GM12878 (cell line): ENCODE data around the gene E2F1. TPM values are rescaled to one million over a fixed set of nuclear protein-coding genes. Genes with fewer than 3 reads are reported as not detected.

Experiments used
- ASH2L ChIP-seq: fragments of 300-600, 200-600 bp; sonication (generic); IDR thresholded peaks from 2 replicates; pipeline ENCODE4 v1.6.1; 2017; ENCODE audit warnings: low read depth, mild to moderate bottlenecking, borderline replicate concordance
- ATF7 ChIP-seq: fragments of 450-650 bp; IDR thresholded peaks from 2 replicates; pipeline ENCODE4 v1.6.1; 2016; ENCODE audit warnings: low read depth, mild to moderate bottlenecking
- BCL3 ChIP-seq: IDR thresholded peaks from 2 replicates; pipeline ENCODE4 v1.6.1; 2011; ENCODE audit warnings: borderline replicate concordance, low read depth, mild to moderate bottlenecking, moderate library complexity, low read length; ENCODE audit not compliant: insufficient read depth, poor library complexity, severe bottlenecking
- CREB1 ChIP-seq: IDR thresholded peaks from 2 replicates; pipeline ENCODE4 v1.6.1; 2012; ENCODE audit warnings: low read depth, mild to moderate bottlenecking, inconsistent platforms
- CTCF ChIP-seq, 3 experiments: IDR thresholded peaks in 2 of 3; conservative IDR thresholded peaks in 1 of 3; 2 replicates each; pipeline ENCODE4 v1.5.1; 2011; ENCODE audit warnings: low read depth in 3 of 3, low read length in 3 of 3, mild to moderate bottlenecking in 3 of 3, control low read depth in 2 of 3, moderate library complexity in 2 of 3, inconsistent platforms in 1 of 3, mixed read lengths in 1 of 3; ENCODE audit not compliant: control insufficient read depth in 2 of 3, insufficient read depth in 1 of 3; ENCODE audit errors: extremely low read depth in 1 of 3
- EED ChIP-seq: sonication (generic); IDR thresholded peaks from 2 replicates; pipeline ENCODE4 v1.6.1; 2016; ENCODE audit warnings: antibody characterized with exemption, low read depth
- GATAD2B ChIP-seq: fragments of 450-650 bp; conservative IDR thresholded peaks from 2 replicates; pipeline ENCODE4 v1.6.1; 2017; ENCODE audit warnings: low read depth, mild to moderate bottlenecking, moderate library complexity
- HDGF ChIP-seq: fragments of 450-650 bp; IDR thresholded peaks from 2 replicates; pipeline ENCODE4 v1.6.1; 2016; ENCODE audit warnings: antibody characterized with exemption
- IRF5 ChIP-seq: fragments of 450-650 bp; IDR thresholded peaks from 2 replicates; pipeline ENCODE4 v1.6.1; 2017; ENCODE audit warnings: borderline replicate concordance
- PRDM15 ChIP-seq: fragments of 450-650 bp; formaldehyde crosslinking; IDR thresholded peaks from 2 replicates; pipeline ENCODE4 v1.4.0; 2020; ENCODE audit warnings: mild to moderate bottlenecking, moderate library complexity
- RAD21 ChIP-seq: IDR thresholded peaks from 2 replicates; pipeline ENCODE4 v1.6.1; 2011; ENCODE audit warnings: mild to moderate bottlenecking, low read depth, low read length, moderate library complexity; ENCODE audit not compliant: insufficient read depth
- TARDBP ChIP-seq: IDR thresholded peaks from 2 replicates; pipeline ENCODE4 v1.6.1; 2016; ENCODE audit warnings: borderline replicate concordance
- YBX1 ChIP-seq: fragments of 450-650 bp; IDR thresholded peaks from 2 replicates; pipeline ENCODE4 v1.6.1; 2016; ENCODE audit warnings: antibody characterized with exemption
- ZNF687 ChIP-seq: fragments of 450-650 bp; IDR thresholded peaks from 2 replicates; pipeline ENCODE4 v1.6.1; 2017; ENCODE audit warnings: mild to moderate bottlenecking, moderate library complexity
- polyA plus RNA-seq, 11 experiments: library from polyadenylated mRNA; depleted of rRNA in 4 of 11; unstranded in 6 of 11; stranded (reverse) in 5 of 11; fragments of >200 nt; fragmentation: Nextera tagmentation in 4 of 11; fragmentation: Illumina TruSeq in 1 of 11; extraction: Ambion mirVana in 4 of 11; extraction: Trizol in 1 of 11; gene quantifications; 1 replicate in 1 of 11; 2 replicates in 10 of 11; pipeline versions ENCODE4 v1.2.1 to v1.2.3, GENCODE V29; 2011 to 2016; ENCODE audit warnings: inconsistent platforms in 2 of 11, missing spikeins in 2 of 11, low read depth in 1 of 11
- total RNA-seq, 4 experiments: library from RNA; depleted of rRNA in 3 of 4; stranded (reverse); fragments of >200 nt in 3 of 4; fragmentation: Illumina TruSeq in 1 of 4; extraction: Trizol in 1 of 4; gene quantifications; 2 replicates each; pipeline versions ENCODE4 v1.2.1 to v1.2.3, GENCODE V29; 2013 to 2021

Gene E2F1
- total and polyA plus RNA-seq, 10 of the 15 experiments (the other 5 are each of a cell fraction or from before 2014, with no cell fraction given), result 0.29 to 50.2 (median 19.7) TPM

GRCh38 chr20:33653218-33653899, 32.8 kb downstream of the E2F1 start (continued):
- TF ChIP-seq ZNF687, result no peak
- no peak for TF ChIP-seq ASH2L
- TF ChIP-seq ATF7, result no peak
- no peak; the same call in 1 of the 2 replicates for TF ChIP-seq EED
- no peak for TF ChIP-seq GATAD2B
- TF ChIP-seq CTCF (IDR thresholded peaks at IDR 0.05 in 2 of 3, conservative IDR thresholded peaks at IDR 0.05 in 1 of 3; ENCODE audit: control insufficient read depth in 2 of 3, extremely low read depth in 1 of 3, insufficient read depth in 1 of 3, low read depth in 3 of 3, low read length in 3 of 3), result peak; percentile 82 to 88 (median 87)
- TF ChIP-seq CREB1, result no peak
- no peak for TF ChIP-seq HDGF
- TF ChIP-seq RAD21, result peak; percentile 93
- TF ChIP-seq YBX1, result no peak
- TF ChIP-seq IRF5, result no peak
- TF ChIP-seq BCL3, result no peak
- no peak for TF ChIP-seq TARDBP
- no peak for TF ChIP-seq PRDM15
